Activated CD8-positive, alpha-beta memory T cell treated with anti-CD3 and anti-CD28 coated beads for 36 hours (primary cell): ENCODE results near the gene TSPAN4. TPM values are rescaled to one million over a fixed set of nuclear protein-coding genes. Genes with fewer than 3 reads are reported as not detected.

Experiments used
- CTCF ChIA-PET: fragments of 350-600 bp; sonication (Branson Sonifier 250); formaldehyde crosslinking; loops from one replicate; lab custom pipeline; 2021; ENCODE audit warnings: antibody characterized with exemption; lab: Charles Lee
- POLR2A ChIA-PET: fragments of 350-600 bp; sonication (Branson Sonifier 250); formaldehyde crosslinking; loops from one replicate; lab custom pipeline; 2021; ENCODE audit warnings: antibody characterized with exemption; lab: Charles Lee
- total RNA-seq, 2 experiments: library from RNA; stranded (reverse); gene quantifications; one replicate each; pipeline ENCODE4 v1.2.3, GENCODE V29; 2021

The TSPAN4 gene
- total RNA-seq, 2 experiments from 2014 or later, result 9.4 to 12.7 TPM

DNA sequence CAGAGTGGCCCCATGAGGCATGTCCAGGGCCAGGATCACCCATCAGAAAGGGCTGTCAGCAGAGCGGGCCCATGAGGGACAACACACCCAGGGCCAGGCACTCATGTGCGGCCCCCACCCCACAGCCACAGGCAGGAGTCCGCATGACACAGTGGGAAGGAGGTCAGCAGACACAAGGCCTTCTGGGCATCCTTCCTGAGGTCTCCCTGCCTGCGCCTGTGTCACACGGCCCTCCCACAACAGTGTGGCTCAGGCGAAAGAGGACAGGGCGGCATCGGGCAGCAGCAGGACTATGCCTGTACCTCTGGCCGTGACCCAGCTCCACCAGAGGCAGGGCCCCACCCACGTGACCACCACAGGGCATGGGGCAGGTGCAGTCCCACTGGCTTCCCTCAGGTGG lies 40.9 kb downstream of the TSPAN4 start:
- CTCF ChIA-PET, result no interaction called here
- POLR2A ChIA-PET, result no interaction called here

DNA sequence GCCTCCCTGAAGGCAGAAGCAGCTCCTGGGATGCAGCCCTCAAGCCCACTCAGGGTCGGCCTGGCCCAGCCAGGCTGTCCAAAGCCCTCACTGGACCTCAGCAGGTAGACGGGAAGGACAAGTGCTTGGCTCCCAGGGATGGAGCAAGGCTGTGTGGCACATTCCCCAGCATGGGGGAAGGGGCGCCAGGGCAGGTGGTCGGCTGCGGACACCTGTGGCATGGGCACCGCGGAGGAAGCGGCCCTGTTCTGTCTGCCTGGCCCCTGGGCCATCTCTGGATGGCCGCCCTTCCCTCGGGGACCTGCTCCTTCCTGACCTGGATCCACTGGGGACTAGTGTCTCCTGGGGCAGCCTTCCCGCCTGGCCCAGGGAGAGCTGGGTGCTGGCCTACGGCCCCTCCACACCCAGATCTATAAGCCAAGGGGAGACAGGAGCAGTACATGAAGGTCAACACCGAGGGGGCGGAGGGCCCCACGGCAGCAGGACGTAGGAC lies 42.0 kb downstream of the TSPAN4 start:
- ChIA-PET CTCF (no interaction called here), POLR2A (interaction anchor here (0.6 kb wide), 1 partner anchor 575 kb away, joined by 3 read pairs; no protein-coding TSS in a partner anchor)

DNA sequence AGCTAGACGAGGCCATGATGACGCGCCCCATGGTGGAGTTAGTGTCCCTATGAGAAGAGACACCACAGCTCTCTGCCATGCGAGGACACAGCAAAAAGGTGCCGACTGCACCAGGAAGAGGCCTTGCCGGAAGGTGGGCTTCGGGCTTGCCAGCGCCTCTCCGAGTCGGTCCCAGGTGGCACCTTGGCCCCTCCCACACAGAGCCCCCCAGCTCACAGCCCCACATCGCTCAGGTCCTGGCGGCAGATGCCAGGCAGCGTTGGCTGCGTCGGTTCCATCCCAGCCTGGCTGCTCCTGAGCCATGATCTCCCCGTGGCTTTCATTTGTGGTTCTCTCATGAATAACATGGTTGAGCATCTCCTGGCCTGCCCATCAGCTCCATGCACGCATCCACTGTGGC lies 43.9 kb downstream of the TSPAN4 start:
- POLR2A ChIA-PET, result no interaction called here
- CTCF ChIA-PET, result interaction anchor here (0.6 to 1.5 kb wide), 2 partner anchors 12 to 35 kb away, joined by 3 read pairs; no protein-coding TSS in a partner anchor

DNA sequence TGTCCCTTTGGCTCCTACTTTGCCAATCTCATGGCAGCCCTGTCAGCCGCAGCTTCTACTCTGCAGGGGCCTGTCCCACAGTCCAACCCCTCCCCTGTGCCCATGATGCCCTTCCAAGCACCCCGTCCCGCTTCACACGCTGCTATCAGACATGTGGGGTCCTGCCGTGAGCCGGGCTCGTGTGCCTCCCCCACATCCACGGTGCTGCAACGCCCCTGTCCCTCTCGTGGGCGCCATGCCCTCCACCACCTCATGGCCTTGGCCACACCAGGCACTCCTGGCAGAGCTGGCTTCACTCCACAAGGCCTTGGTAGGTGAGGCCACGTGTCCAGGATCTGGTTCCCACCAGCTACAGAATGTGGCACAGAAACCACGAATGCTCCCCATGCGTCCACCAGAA lies 44.9 kb downstream of the TSPAN4 start:
- POLR2A ChIA-PET, result no interaction called here
- CTCF ChIA-PET, result interaction anchor here (1.5 kb wide), 1 partner anchor 13 kb away, joined by 3 read pairs; no protein-coding TSS in a partner anchor

GRCh38 chr11:888310-889212 lies 45.9 kb downstream of the TSPAN4 start:
- ChIA-PET POLR2A (no interaction called here), CTCF (no interaction called here)

GRCh38 chr11:889257-889656 lies 46.6 kb downstream of the TSPAN4 start:
- ChIA-PET POLR2A (no interaction called here), CTCF (no interaction called here)

DNA sequence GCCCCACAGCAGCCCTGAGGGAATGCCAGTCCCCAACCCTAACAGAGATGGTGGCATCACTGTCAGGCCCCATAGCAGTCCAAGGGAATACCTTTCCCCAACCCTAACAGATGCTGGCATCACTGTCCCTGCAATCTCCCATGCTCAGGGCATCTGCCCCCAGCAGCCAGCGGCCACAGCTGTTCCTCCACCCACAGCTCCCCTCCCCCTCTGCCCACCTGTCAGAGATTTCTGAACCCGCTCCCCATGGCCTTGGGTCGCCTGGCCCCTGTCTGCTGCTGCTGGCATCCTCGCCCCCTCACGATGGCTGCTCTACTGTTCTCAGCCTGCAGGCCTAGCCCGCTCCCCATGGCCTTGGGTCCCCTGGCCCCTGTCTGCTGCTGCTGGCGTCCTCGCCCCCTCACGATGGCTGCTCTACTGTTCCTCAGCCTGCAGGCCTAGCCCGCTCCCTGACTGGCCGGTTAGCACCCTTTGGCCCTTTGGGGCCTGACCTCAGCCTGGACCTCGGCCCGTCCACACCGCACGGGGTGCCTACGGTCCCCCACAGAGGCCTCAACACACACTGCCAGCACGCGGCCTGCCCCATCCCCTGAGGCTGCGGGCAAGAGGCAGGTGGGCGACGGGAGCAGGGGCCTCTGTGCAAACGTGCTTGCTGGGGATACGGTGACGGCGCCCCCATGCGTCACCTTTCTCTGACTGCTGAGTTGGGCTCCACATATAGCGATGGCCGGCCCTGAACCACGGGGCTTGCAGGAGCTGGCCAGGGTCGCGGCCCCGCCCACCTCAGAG lies 47.2 kb downstream of the TSPAN4 start:
- POLR2A ChIA-PET, result no interaction called here

DNA sequence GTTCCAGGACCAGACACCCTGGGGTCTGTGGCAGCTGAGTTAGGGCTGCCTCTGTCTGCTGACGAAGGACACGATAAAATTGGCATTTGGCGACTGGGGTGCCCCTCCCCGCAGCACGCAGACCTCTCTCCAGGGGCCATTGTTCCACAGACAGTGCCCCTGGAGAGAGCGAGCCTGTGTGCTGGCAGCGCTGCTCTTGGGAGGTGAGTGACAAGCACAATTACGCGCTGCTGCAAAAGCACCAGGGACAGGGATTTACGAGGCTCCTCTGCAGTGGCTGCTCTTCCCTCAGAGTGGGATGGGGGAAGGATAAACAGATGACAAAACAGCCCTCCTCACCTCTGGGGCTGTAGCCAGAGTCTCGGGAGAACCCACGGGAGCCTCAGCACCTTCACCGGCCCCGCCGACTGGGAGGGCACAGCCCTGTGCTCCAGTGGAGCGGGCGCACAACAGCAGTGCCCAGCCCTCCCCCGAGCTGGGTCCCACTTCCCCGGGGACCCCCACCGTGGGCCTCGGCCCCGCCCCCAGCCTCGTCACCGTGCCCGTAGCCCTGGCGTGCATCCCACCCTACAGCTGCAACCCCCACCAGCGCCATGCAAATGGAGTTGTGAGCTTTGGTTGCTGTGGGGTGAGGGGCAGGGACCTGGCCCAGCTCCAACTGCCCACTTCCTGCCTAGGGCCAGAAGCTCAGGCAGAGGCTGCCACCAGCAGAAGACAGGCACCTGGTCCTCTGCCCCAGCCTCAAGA lies 48.3 kb downstream of the TSPAN4 start:
- ChIA-PET POLR2A (no interaction called here), CTCF (interaction anchor here (1.0 kb wide), 1 partner anchor 43 kb away, joined by 3 read pairs; no protein-coding TSS in a partner anchor)

More for the DNA sequence above, 47.2 kb downstream of the TSPAN4 start:
- CTCF ChIA-PET, result no interaction called here

GRCh38 chr11:893008-893654 lies 50.5 kb downstream of the TSPAN4 start:
- ChIA-PET POLR2A (no interaction called here), CTCF (no interaction called here)

DNA sequence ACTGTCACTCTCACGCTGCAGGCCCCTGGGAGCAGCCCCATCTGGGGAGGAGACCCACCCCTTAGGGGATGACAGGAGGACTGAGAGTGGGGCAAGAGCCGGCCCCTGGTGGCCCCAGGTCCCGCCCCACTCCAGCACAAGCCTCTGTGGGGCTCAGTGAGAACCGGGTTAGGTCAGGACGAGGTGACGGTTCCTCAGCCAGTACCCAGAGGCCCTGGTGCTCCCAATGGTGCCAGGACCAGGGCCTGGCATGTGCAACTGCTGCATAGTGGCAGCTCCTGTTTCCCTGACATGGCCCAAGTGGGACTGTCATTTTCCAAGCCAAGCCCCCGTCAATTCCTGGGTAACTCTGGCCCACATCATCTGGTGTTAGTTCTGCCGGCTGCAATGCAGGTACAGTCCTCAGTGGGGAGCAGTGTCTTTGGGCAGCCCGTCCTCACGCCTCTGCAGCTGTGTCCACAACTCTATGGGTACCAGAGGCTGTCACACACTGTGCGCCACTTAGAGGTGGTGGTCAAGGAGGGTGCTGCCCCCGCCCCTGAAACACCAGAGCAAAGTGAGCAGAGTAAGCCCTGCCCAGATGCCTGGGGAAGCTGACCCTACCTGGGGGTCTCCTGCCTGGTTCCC lies 52.0 kb downstream of the TSPAN4 start:
- CTCF ChIA-PET, result no interaction called here
- POLR2A ChIA-PET, result no interaction called here

DNA sequence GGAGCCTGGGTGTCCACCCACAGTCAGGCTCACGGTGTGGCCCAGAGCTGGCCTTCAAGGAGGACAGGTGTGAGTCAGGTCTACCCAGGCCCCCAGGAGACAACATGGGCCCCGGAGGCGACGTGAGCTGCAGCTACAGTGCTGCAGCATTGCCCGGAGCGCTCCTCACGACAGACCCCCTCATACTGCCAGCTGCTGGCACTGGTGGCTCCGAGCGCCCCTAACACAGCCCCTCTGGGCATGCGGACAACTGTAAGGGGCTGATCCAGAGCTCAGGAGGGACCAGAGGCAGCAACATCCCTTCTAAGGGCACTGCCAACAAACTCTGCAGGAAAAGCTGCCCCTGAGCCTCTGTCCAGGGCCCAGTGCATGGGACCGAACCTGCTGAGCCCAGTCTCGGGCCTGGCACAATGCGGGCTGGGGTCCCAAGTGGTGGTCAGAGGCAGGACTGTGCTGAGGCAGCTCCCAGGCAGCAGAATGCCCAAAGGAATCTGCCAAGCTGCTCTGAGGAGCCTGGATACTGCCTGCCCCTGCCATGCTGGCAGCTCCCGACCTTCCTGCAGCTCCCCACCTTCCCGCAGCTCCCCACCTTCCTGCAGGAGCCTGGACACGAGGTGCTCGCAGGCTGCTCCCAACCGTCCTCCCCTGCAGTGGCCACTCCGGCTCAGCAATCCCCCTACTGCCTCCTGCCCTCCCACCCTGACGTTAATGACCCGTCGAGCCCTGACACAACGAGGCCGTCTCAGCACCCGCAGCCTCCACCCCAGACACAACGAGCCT lies 52.9 kb downstream of the TSPAN4 start:
- POLR2A ChIA-PET, result no interaction called here

GRCh38 chr11:897253-898142 lies 54.8 kb downstream of the TSPAN4 start:
- POLR2A ChIA-PET, result interaction anchor here (0.7 kb wide), 1 partner anchor 148 kb away, joined by 3 read pairs; no protein-coding TSS in a partner anchor
- CTCF ChIA-PET, result no interaction called here

More for the DNA sequence above, 52.9 kb downstream of the TSPAN4 start:
- CTCF ChIA-PET, result no interaction called here

- ChIA-PET CTCF (no interaction called here), POLR2A (no interaction called here)
Measured at GRCh38 chr11:898143-898511, 55.5 kb downstream of the TSPAN4 start.

DNA sequence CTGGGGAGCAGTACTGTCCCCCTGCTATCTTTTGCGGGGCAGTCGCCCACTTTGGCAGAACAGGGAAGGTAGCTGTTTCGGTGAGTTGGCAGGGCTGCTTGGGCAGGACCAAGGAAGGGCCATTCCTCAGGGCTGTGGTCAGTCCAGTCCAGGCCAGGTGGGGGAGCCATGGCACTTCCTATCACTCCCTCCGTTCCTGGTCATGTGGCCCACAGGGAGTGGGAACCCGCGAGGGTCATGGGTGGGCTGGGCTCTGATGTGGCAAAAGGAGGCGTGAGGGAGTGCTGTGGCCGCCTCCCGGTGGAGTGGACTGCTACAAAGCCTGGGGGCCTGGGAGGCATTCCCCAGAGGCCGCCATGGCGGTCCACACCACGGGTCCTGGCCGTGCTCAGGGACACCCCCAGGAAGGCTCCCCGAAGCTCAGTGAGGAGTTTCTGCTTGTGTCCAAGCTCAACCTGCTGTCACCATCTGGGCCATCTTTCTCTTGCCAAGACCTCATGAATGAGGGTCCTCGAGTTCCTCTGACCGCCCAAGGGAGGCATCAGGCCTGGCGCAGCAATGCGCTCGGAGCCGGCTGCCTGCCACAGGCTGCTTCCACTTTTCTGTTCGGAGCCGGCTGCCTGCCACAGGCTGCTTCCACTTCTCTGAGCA lies 56.0 kb downstream of the TSPAN4 start:
- ChIA-PET POLR2A (no interaction called here), CTCF (no interaction called here)

DNA sequence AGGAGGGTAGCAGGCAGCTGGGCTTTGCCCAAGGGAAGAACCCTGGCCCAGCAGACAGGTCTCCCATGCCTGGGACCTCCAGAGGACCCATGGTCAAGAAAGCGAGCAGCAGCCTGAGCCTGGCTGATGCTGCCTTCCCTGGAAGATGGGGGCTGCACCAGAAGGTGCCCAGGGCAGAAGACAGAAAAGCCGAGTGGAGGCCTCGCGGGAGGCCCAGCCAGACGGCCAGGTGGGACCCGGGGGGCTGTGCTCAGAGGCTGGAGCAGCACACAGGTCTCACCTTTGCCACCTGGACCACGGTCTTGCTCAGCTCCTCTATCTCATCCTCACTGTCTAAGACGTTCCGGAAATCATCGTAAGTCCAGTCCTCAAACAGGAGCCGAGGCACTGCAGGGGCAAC lies 57.1 kb downstream of the TSPAN4 start:
- ChIA-PET CTCF (no interaction called here), POLR2A (no interaction called here)

- POLR2A ChIA-PET, result no interaction called here
- CTCF ChIA-PET, result no interaction called here
Measured at GRCh38 chr11:900545-900944, 57.9 kb downstream of the TSPAN4 start.
